HG02798 (cell line): ENCODE data around the gene CDS1.
A peak's percentile ranks its signal among the peaks of the same experiment; 100 is the strongest.
"Not testable (repeated sequence)": the region's sequence is repeated elsewhere in the genome, so short reads cannot be mapped to it uniquely, and the experiment has no call there.

Source experiments
- ATAC-seq: cut with Tn5 transposase; IDR thresholded peaks from one replicate; pipeline ENCODE4 v1.9.1; 2021; ENCODE audit warnings: mild to moderate bottlenecking; ENCODE audit not compliant: unreplicated experiment, poor library complexity

Gene CDS1

GRCh38 chr4:84582988-84583875 lies at the start of gene CDS1:
Gene CDS1 (plus strand): TSS chr4:84583127. CDS start chr4:84583402, 275 bp downstream.
- peak; percentile 65 for ATAC-seq

- no peak for ATAC-seq
These were observed 47.0 kb upstream of the CDS1 start for GRCh38 chr4:84535901-84536300.

DNA sequence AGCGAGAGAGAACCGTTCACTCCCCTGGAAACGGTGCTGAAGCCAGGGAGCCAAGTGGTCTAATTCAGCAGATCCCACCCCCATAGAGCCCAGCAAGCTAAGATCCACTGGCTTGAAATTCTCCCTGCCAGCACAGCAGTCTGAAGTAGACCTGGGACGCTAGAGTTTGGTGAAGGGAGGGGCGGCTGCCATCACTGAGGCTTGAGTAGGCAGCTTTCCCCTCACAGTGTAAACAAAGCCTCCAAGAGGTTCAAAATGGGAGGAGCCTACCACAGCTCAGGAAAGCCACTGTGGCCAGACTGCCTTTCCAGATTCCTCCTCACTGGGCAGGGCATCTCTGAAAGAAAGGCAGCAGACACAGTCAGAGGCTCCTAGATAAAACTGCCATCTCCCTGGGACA lies 37.8 kb upstream of the CDS1 start:
- no peak for ATAC-seq

- no peak for ATAC-seq
These were observed 35.7 kb upstream of the CDS1 start for GRCh38 chr4:84547211-84547610.

DNA sequence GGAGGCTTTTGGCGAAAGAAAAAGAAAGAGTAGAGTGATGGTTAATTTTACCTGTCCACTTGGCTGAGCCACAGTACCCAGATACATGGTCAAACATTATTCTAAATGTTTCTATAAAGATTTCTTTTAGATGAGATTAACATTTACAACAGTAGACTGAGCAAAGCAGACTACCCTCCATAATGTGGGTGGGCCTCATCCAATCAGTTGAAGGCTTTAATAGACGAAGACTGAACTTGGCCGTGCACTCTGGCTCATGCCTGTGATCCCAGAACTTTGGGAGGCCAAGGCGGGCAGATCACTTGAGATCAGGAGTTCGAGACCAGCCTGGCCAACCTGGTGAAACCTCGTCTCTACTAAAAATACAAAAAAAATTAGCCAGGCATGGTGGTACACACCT lies 33.7 kb upstream of the CDS1 start:
- ATAC-seq: not testable (repeated sequence)

DNA sequence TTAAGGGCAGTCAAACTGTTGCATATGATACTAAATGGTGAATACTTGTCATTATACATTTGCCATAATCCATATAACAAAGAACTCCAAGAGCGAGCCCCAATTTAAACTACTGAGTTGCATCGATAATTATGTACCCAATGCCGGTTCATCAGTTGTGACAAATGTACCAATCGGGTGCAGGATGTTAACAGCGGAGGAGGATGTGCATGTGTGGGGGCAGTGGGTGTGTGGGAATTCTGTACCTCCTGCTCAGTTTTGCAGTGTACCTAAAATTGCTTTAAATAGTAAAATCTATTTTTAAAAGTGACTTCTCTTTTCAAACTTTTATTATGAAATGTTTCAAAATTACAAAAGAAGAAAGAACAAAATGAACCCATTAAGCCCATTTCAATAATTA lies 20.8 kb upstream of the CDS1 start:
- no peak for ATAC-seq

- no peak for ATAC-seq
These were observed 19.9 kb upstream of the CDS1 start for GRCh38 chr4:84563002-84563401.

GRCh38 chr4:84565951-84566350 lies 17.0 kb upstream of the CDS1 start:
- no peak for ATAC-seq

DNA sequence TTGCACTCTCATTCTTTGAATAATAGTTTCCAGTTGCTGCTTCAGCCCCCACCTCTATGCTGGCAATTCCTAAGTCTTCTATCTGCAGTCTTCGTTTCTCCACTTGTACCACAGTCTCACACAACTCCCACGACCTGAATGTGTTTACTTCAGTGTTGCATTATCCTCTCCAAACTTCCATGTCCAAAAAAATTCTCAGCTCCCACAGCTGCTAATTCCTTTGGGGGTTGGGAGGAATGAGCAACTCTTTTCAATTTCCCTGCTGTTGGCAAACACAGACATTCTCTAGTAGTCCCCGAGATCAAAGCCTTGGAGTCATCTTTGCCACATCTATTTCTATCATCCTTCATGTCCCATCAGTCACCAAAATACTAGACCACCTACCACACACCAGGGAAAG lies 14.4 kb upstream of the CDS1 start:
- ATAC-seq: no peak

- ATAC-seq: no peak
These were observed 13.9 kb upstream of the CDS1 start for GRCh38 chr4:84569009-84569408.

DNA sequence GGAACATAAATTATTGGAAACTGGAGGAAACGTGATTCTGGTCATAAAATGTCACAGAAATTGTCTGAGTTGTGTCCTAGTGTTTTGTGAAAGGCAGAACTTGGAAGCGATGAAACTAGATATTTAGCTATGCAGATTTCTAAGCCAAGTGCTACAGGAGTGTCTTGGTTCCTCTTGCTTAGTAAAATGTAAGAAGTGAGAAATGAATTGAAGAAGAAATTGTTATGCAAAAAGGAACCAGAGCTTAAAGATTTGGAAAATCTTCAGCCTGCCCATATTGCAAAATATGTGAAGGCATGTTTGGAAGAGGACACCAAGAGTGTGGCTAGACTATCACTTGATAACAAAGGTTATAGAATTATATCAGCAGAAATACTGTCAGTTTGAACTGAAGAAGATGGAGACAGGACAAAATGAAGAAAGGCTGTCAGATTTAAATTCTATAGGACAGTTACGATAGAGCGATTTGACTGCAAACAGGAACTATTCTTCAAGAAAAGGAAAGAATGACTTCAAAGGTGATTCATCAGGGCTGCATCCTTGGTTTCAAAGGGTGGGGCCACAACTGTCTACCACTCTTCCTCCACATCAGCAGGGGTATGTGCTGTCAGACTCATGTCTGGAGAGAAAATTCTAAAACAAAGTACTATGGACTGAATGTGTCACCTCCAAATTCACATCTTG lies 9.4 kb upstream of the CDS1 start:
- ATAC-seq: no peak

DNA sequence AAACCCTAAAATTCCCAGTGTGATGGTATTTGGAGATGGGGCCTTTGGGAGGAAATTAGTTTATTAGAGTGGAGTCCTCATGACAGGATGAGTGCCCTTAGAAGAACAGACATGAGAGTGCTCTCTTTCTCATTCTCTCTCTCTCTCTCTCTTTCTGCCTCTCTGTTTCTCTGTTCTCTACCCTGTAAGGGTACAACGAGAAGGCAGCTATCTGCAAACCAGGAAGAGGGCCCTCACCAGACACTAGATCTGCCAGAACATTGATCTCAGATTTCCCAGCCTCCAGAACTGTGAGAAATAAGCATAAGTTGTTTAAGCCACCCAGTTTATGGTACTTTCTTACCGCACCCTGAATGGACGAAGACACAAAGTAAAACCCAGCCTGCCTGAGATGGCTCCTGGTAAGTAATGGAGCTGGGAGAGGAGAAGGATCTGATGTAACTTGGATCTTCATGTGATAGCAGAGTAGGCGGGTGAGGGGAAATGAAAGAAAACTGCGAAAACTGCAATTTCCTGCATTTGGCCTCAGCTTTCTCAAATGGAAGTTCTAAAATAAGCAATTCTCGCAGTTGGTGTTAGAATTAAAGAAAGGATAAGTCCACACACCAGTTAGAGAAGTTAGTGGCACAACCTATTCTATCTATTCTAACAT lies 8.7 kb upstream of the CDS1 start:
- ATAC-seq: no peak

DNA sequence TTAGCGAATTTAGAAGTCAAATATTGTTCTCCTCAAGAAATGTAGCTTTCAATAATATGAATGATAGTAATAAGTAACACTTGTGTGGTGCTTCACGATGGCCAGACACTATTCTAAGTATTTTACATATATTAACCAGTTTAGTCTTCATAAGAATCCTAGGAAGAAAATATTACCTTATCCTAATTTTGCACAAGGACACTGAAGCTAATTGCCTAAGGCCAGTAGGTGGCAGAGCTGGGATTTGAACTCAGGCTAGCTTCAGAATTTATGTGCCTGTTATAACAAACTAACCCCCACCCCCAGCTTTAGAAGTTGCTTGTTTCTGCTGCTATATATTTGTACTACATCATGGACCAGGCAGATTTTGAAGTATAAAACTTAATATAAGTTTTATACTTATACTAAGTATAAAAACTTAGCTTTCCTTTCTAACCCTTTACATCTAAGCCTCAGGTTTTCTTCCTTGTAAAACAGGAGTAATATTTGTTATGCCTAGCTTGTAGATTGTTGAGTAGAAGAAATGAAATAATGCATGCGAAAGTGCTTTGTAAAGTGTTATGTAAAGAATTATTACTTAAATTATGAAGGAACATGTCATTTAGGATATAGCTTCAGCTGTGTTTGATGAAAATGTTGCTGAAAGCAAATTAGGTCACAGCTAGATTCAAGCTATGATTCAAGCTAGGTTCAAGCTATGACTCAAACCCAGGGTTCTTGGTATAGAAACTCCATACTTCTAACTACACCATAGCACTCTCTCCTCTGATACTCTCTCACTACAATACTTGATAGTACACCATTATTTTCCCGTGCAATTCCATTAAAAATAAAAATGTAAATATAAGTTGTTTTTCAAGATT lies 4.2 kb upstream of the CDS1 start:
- ATAC-seq: no peak

DNA sequence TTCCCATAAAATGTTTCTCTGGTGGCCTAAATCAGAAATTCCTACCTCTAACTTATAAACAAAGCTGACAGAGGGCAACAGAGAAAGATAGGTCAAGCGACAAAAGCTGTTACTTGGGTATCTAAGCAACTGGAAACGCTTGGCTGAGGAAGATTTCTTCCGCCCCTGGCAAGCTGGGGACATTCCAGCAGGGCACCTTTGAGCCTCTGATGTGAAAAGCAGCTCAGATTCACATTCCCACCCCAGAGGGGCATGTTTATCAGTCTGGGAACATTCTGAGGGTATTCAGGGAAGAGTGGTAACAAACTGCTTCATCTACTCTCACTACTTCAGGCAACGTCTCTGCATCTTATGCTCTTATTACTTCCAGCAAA lies 3.5 kb upstream of the CDS1 start:
- ATAC-seq: no peak

DNA sequence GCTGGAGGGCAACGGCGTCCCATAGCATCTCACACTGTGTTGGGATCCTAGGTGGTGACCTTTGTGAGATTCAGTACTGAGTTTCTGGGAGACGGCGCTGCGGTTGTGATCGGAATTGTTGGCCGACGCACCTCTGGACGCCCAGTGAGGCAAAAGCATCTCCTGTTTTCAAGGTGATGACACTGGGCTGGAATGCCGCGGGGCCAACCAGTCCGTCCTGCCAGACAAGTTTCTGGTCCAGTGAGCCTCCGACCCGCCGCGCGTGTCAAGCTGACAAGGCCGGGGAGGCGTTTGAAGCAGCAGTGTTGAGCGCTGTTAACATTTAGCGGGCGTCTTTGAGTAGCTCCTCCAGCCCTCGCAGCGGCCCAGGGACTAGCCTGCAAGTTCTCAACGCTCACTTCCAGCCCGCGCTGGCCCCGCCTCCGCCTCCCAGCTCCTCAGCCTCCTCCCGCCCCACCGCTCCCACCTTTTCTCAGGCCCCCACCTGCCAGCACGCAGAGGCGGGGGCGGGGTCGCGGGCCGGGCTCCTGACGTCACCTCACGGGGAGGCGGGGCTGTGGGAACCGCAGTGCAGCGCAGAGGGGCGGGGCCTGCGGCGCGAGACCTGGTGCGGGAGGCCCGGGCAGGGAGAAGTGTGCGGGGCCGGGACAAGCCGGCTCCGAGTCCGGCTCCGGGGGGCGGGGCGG lies 482 bp upstream of the CDS1 start:
- peak; percentile 92 for ATAC-seq

DNA sequence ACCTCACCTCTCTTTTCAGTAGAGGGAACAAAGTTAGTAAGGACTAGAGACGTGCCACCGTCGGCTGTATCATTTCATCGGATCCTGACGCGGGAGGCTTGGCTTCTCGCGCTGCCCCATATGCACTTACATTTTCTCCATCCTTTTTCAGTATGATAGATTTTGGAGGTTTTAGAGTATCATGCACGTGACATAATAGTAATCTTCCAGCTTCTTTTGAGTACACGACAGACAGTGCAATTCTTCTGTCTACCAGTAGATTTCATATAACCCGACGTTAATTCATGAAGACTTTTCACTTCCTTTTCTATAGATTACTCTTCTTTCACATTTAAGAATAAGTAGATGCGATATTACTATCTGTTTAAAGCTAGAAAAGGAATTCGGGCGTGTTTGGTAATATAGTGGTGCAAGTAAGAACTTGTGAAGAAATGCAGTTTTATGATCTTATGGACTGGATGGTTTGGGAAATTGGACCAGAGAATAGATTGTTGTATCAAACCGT lies 1.0 kb downstream of the CDS1 start:
- ATAC-seq: no peak

DNA sequence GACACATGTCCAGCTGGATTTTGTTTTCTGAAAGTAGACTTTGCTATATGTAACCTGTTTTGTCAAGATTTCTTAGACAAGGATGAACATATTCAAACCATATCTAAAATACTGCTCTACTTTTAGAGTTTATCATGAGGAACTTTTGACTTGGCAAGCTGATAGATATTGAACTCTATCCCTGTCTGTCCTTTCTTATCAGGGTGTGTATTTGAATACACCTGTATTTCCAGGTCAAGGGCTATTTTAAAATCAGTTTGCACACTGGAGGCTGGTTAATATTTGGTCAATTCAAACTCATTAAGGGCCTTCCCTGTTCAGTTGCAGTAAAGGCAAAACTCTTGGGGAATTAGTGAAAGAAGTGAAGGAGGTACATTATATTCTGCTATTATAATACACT lies 2.3 kb downstream of the CDS1 start:
- ATAC-seq: no peak

GRCh38 chr4:84594724-84595123 lies 11.8 kb downstream of the CDS1 start:
- ATAC-seq: no peak

GRCh38 chr4:84596826-84597225 lies 13.9 kb downstream of the CDS1 start:
- ATAC-seq: no peak

DNA sequence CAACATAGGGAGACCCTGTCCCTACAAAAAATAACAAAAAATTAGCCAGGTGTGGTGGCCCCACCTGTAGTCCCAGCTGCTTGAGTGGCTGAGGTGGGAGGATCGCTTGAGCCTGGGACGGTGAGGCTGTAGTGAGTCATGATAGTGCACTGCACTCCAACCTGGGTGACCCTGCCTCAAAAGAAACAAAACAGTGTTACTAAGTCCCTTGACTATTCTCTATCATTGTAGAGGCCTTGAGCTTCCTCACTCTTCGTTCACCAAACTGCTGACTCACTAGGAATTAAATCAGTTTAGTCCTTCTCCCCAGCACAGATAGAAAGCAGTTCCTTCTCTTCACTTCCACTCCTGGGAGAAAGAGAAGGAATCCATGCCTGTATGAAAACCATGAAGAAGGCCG lies 14.5 kb downstream of the CDS1 start:
- no peak for ATAC-seq
